Sigmoid colon (tissue), 7 donors: ENCODE data around the gene ZNF235. TPM values are rescaled to one million over a fixed set of nuclear protein-coding genes. Genes with fewer than 3 reads are reported as not detected.
"Not testable (repeated sequence)": the region's sequence is repeated elsewhere in the genome, so short reads cannot be mapped to it uniquely, and the experiment has no call there.

Experiments used
- DNase-seq: peaks from one replicate; pipeline ENCODE4 v3.0.0-alpha.2; 2019
- H3K27ac ChIP-seq, 4 donors: fragments of 200-600 bp; sonication (generic); one replicate each; pipeline ENCODE4 v1.5.1; 2016 to 2019; ENCODE audit warnings: mild to moderate bottlenecking in 1 of 4
- H3K27me3 ChIP-seq, 3 donors: fragments of 200-600 bp; sonication (generic); one replicate each; pipeline ENCODE4 v1.5.1; 2019; ENCODE audit warnings: mild to moderate bottlenecking in 1 of 3
- H3K36me3 ChIP-seq, 4 donors: fragments of 200-600 bp; sonication (generic); one replicate each; pipeline ENCODE4 v1.5.1; 2016 to 2019
- H3K4me1 ChIP-seq, 4 donors: fragments of 200-600 bp; sonication (generic); one replicate each; pipeline ENCODE4 v1.5.1; 2017 to 2019
- H3K4me3 ChIP-seq, 4 donors: fragments of 200-600 bp; sonication (generic); one replicate each; pipeline ENCODE4 v1.5.1; 2017 to 2019; ENCODE audit warnings: mild to moderate bottlenecking in 2 of 4, moderate library complexity in 1 of 4
- H3K9me3 ChIP-seq, 4 donors: fragments of 200-600 bp in 3 of 4; sonication (generic) in 3 of 4; one replicate each; pipeline versions ENCODE4 v1.5.1 to v1.6.1; 2013 to 2019
- EP300 ChIP-seq, 4 donors: sonication (generic); formaldehyde crosslinking; IDR thresholded peaks; one replicate each; pipeline ENCODE4 v1.6.1; 2017; ENCODE audit warnings: antibody characterized with exemption in 4 of 4
- POLR2A ChIP-seq, 2 donors: fragments of 450-650 bp; IDR thresholded peaks; one replicate each; pipeline ENCODE4 v1.6.1; 2016; ENCODE audit warnings: antibody characterized with exemption in 2 of 2, mild to moderate bottlenecking in 2 of 2, moderate library complexity in 2 of 2
- POLR2AphosphoS5 ChIP-seq, 4 donors: sonication (generic); formaldehyde crosslinking; IDR thresholded peaks; one replicate each; pipeline ENCODE4 v1.6.1; 2017; ENCODE audit warnings: antibody characterized with exemption in 4 of 4
- WGBS, 2 donors: extraction: QIAGEN DNeasy Blood & Tissue Kit; methylation state at CpG; one replicate each; pipeline ENCODE4 v1.1.7; 2013; 5-methylcytosine and 5-hydroxymethylcytosine counted together
- intact Hi-C: fragments of 100-400 bp; cut with DNase I; formaldehyde crosslinking; loops from one replicate; pipeline ENCODE4 v1.15.1; 2023
- polyA plus RNA-seq, 3 donors: library from polyadenylated mRNA; stranded (reverse); fragments of 200-250 nt; gene quantifications; one replicate each; pipeline ENCODE4 v1.2.3, GENCODE V29; 2013
- small RNA-seq, 3 donors: library from RNA; depleted of rRNA; stranded (forward); fragments of <200 nt; gene quantifications; one replicate each; pipeline ENCODE3, GENCODE V24; 2016
- total RNA-seq, 4 donors: library from RNA; depleted of rRNA; stranded (reverse); fragments of >200 nt; gene quantifications; one replicate each; pipeline ENCODE4 v1.1.0, GENCODE V29; 2016
- TF ChIP-seq, protein P1 (sequence below), 4 experiments: fragments of 450-650 bp in 3 of 4; fragments of 200-600 bp in 1 of 4; IDR thresholded peaks; one replicate each; pipeline ENCODE4 v1.5.1; 2016 to 2019; ENCODE audit warnings: antibody characterized with exemption in 4 of 4, mild to moderate bottlenecking in 3 of 4, moderate library complexity in 2 of 4
- donor health status: healthy with polysubstance abuse.
- donor health status: Bipolar disorder and iron deficiency.
- donor health status: healthy.

ZNF235 gene
- total and polyA plus RNA-seq, 7 donors: 1.2 to 12.7 (median 5.8) TPM

GRCh38 chr19:44254496-44254895 is 50.3 kb downstream of the ZNF235 start:
- Histone ChIP-seq H3K27ac (no peak overlapping the region), H3K36me3 (peaks cover 0 to 3% (median 1%) of the 10 kb centered on the region in 4 donors), H3K9me3 (peaks cover 17 to 65% (median 29%) of the 10 kb centered on the region in 4 donors), H3K4me1 (no peaks in the 10 kb centered on the region), H3K4me3 (no peak overlapping the region), H3K27me3 (no peaks in the 10 kb centered on the region)
- no peak for DNase-seq
- TF ChIP-seq POLR2AphosphoS5 (IDR thresholded peaks at IDR 0.05) (no peak), POLR2A (IDR thresholded peaks at IDR 0.05) (no peak), EP300 (IDR thresholded peaks at IDR 0.05) (no peak)
- TF ChIP-seq, protein P1, sequence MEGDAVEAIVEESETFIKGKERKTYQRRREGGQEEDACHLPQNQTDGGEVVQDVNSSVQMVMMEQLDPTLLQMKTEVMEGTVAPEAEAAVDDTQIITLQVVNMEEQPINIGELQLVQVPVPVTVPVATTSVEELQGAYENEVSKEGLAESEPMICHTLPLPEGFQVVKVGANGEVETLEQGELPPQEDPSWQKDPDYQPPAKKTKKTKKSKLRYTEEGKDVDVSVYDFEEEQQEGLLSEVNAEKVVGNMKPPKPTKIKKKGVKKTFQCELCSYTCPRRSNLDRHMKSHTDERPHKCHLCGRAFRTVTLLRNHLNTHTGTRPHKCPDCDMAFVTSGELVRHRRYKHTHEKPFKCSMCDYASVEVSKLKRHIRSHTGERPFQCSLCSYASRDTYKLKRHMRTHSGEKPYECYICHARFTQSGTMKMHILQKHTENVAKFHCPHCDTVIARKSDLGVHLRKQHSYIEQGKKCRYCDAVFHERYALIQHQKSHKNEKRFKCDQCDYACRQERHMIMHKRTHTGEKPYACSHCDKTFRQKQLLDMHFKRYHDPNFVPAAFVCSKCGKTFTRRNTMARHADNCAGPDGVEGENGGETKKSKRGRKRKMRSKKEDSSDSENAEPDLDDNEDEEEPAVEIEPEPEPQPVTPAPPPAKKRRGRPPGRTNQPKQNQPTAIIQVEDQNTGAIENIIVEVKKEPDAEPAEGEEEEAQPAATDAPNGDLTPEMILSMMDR (IDR thresholded peaks at IDR 0.05): no peak
- intact Hi-C loops: no loop called here
- WGBS, 2 donors: 92 to 95% methylated on average over 2 of the region's 2 CpGs

DNA sequence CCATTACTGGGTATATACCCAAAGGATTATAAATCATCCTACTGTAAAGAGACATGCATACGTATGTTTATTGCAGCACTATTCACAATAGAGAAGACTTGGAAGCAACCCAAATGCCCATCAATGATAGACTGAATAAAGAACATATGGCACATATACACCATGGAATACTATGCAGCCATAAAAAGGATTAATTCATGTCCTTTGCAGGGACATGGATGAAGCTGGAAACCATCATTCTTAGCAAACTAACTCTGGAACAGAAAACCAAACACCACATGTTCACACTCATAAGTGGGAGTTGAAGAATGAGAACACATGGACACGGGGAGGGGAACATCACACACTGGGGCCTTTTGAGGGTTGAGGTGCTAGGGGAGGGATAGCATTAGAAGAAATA is 51.4 kb downstream of the ZNF235 start:
- H3K27me3 ChIP-seq, H3K4me1 ChIP-seq, DNase-seq, H3K4me3 ChIP-seq, H3K27ac ChIP-seq, intact Hi-C loops: not testable (repeated sequence)
- Histone ChIP-seq H3K9me3 (peaks cover 27 to 76% (median 38%) of the 10 kb centered on the region in 4 donors), H3K36me3 (peaks cover 3 to 13% (median 5%) of the 10 kb centered on the region in 4 donors)
- WGBS, 2 donors: 88 to 96% methylated on average over 2 of the region's 2 CpGs

GRCh38 chr19:44252332-44252731 is 52.5 kb downstream of the ZNF235 start:
- intact Hi-C loops, H3K27me3 ChIP-seq, H3K27ac ChIP-seq, H3K4me1 ChIP-seq, DNase-seq, H3K4me3 ChIP-seq: not testable (repeated sequence)
- Histone ChIP-seq H3K36me3 (peaks cover 3 to 17% (median 7%) of the 10 kb centered on the region in 4 donors), H3K9me3 (peaks cover 35 to 87% (median 41%) of the 10 kb centered on the region in 4 donors)
- 93% methylated on average over 2 of the region's 2 CpGs for WGBS, 2 donors

DNA sequence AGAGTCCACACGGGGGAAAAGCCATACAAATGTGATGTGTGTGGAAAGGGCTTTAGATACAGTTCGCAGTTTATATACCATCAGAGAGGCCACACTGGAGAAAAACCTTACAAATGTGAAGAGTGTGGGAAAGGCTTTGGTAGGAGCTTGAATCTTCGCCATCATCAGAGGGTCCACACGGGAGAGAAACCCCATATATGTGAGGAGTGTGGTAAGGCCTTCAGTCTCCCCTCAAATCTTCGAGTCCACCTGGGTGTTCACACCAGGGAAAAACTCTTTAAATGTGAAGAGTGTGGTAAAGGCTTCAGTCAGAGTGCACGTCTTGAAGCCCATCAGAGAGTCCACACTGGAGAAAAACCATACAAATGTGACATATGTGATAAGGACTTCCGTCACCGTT is 68.4 kb downstream of the ZNF235 start:
- DNase-seq: no peak
- Histone ChIP-seq H3K4me3 (no peak overlapping the region), H3K4me1 (no peaks in the 10 kb centered on the region), H3K27me3 (no peaks in the 10 kb centered on the region), H3K27ac (no peak overlapping the region), H3K36me3 (peaks cover 50 to 69% (median 54%) of the 10 kb centered on the region in 4 donors), H3K9me3 (peaks cover 27 to 53% (median 36%) of the 10 kb centered on the region in 4 donors)
- TF ChIP-seq EP300 (IDR thresholded peaks at IDR 0.05) (no peak), POLR2AphosphoS5 (IDR thresholded peaks at IDR 0.05) (no peak), POLR2A (IDR thresholded peaks at IDR 0.05) (no peak)
- TF ChIP-seq, protein P1 (IDR thresholded peaks at IDR 0.05): no peak
- intact Hi-C loops: no loop called here
- 98% methylated on average over 8 of the region's 8 CpGs for WGBS, 2 donors

Small RNA genes within 50 kb of the gene (small RNA-seq; reads per million reads assigned to genes)
- gene NDUFA3P1: 0 reads per million in 3 donors

Other genes with a start within 250 kb of the ZNF235 start
- 1 to 10 TPM; 1.8 to 3.6 (median 2.6) TPM for gene ZNF284, start 232.9 kb downstream of the ZNF235 start, total RNA-seq
- under 1 TPM; 0.46 to 0.99 (median 0.60) TPM for gene ZNF284, start 232.9 kb downstream of the ZNF235 start, polyA plus RNA-seq
- 10 to 100 TPM; 16.6 to 23.0 (median 19.6) TPM for gene ZNF224, start 210.7 kb downstream of the ZNF235 start, total RNA-seq
- 10 to 100 TPM in 1 of 3 donors, 1 to 10 TPM in 2; 7.2 to 16.1 (median 7.4) TPM for gene ZNF224, start 210.7 kb downstream of the ZNF235 start, polyA plus RNA-seq
- 1 to 10 TPM; 3.0 to 4.9 (median 3.4) TPM for gene ZNF225, start 191.6 kb downstream of the ZNF235 start, total RNA-seq
- 1 to 10 TPM in 2 of 3 donors, under 1 TPM in 1; 0.60 to 2.1 (median 1.2) TPM for gene ZNF225, start 191.6 kb downstream of the ZNF235 start, polyA plus RNA-seq
- 10 to 100 TPM in 1 of 4 donors, 1 to 10 TPM in 3; 5.9 to 19.7 (median 7.9) TPM for gene ZNF234, start 163.5 kb downstream of the ZNF235 start, total RNA-seq
- 1 to 10 TPM in 2 of 3 donors, under 1 TPM in 1; 0.92 to 4.0 (median 1.2) TPM for gene ZNF234, start 163.5 kb downstream of the ZNF235 start, polyA plus RNA-seq
- 10 to 100 TPM; 14.4 to 20.2 (median 18.6) TPM for gene ZNF226, start 139.9 kb downstream of the ZNF235 start, total RNA-seq
- 10 to 100 TPM; 15.0 to 27.3 (median 16.4) TPM for gene ZNF226, start 139.9 kb downstream of the ZNF235 start, polyA plus RNA-seq
- gene ZNF227, start 92.5 kb downstream of the ZNF235 start, total RNA-seq: 10 to 100 TPM; 10.9 to 15.0 (median 14.3) TPM
- gene ZNF227, start 92.5 kb downstream of the ZNF235 start, polyA plus RNA-seq: 1 to 10 TPM; 2.5 to 7.4 (median 4.2) TPM
- gene ZNF233, start 45.1 kb downstream of the ZNF235 start, total RNA-seq: 1 to 10 TPM; 2.8 to 7.5 (median 3.5) TPM
- gene ZNF233, start 45.1 kb downstream of the ZNF235 start, polyA plus RNA-seq: 1 to 10 TPM in 1 of 3 donors, under 1 TPM in 2; 0.46 to 1.2 (median 0.60) TPM
- gene ZNF112, start 51.7 kb upstream of the ZNF235 start, total RNA-seq: 1 to 10 TPM; 3.3 to 8.9 (median 4.7) TPM
- gene ZNF112, start 51.7 kb upstream of the ZNF235 start, polyA plus RNA-seq: 1 to 10 TPM in 2 of 3 donors, under 1 TPM in 1; 0.69 to 1.3 (median 1.2) TPM
- 1 to 10 TPM; 3.2 to 6.3 (median 5.0) TPM for gene ZNF285, start 96.6 kb upstream of the ZNF235 start, total RNA-seq
- 1 to 10 TPM in 2 of 3 donors, under 1 TPM in 1; 0.23 to 1.4 (median 1.2) TPM for gene ZNF285, start 96.6 kb upstream of the ZNF235 start, polyA plus RNA-seq
- gene ZNF229, start 143.4 kb upstream of the ZNF235 start, total RNA-seq: 1 to 10 TPM; 3.3 to 6.1 (median 5.0) TPM
- gene ZNF229, start 143.4 kb upstream of the ZNF235 start, polyA plus RNA-seq: 1 to 10 TPM in 2 of 3 donors, not detected in 1; 1.2 to 1.3 TPM
- 10 to 100 TPM in 2 of 4 donors, 1 to 10 TPM in 2; 8.4 to 19.5 (median 10.2) TPM for gene ZNF180, start 195.5 kb upstream of the ZNF235 start, total RNA-seq
- 1 to 10 TPM; 2.4 to 4.9 (median 4.8) TPM for gene ZNF180, start 195.5 kb upstream of the ZNF235 start, polyA plus RNA-seq
- under 1 TPM in 1 of 4 donors, not detected in 3; 0.36 TPM for gene CEACAM20, start 224.7 kb upstream of the ZNF235 start, total RNA-seq
- under 1 TPM in 1 of 3 donors, not detected in 2; 0.22 TPM for gene CEACAM20, start 224.7 kb upstream of the ZNF235 start, polyA plus RNA-seq